K562 (cell line): Measurements from ENCODE around the gene FUZ. TPM values are rescaled to one million over a fixed set of nuclear protein-coding genes. Genes with fewer than 3 reads are reported as not detected.

Experiments
- ATAC-seq: fragments of 200-7000 bp; cut with Tn5 transposase; 3 replicates; pipeline ENCODE4 v1.9.1; 2020; ENCODE audit warnings: moderate library complexity
- BruUV-seq: library from RNA; stranded (reverse); fragments of 400-500 nt; replicated peaks from 2 replicates; lab custom pipeline; 2021; lab: Mats Ljungman, UMichigan
- CTCF ChIA-PET: fragments of 300-600 bp; formaldehyde crosslinking; extraction: SDS; loops from one replicate; lab custom pipeline; 2021; ENCODE audit warnings: low intra/inter-chr PET ratio; lab: Yijun Ruan, JAX
- POLR2A ChIA-PET: fragments of 300-600, 350-650 bp; sonication (Branson Sonifier 250); formaldehyde crosslinking; extraction: SDS; loops from one replicate; lab custom pipeline; 2021; ENCODE audit warnings: antibody characterized with exemption, inconsistent platforms; lab: Yijun Ruan, JAX
- DNase-seq, 4 experiments: peaks; one replicate each; pipeline versions ENCODE4 v3.0.0 to v3.0.0-alpha.2; 2011 to 2018; ENCODE audit warnings: low spot score in 3 of 4, mixed read lengths in 3 of 4; ENCODE audit errors: extremely low read depth in 1 of 4
- FAIRE-seq: peaks from 2 replicates; lab custom pipeline; 2011; peaks lifted over from hg19 to GRCh38; lab: Jason Lieb, UNC
- H2AFZ ChIP-seq: 2 replicates; pipeline ENCODE4 v1.6.0; 2011; ENCODE audit warnings: low read depth, low read length, control low read depth, inconsistent platforms
- H3K27ac ChIP-seq: fragments of 200-600 bp; 3 replicates; pipeline ENCODE4 v1.8.0; 2011; ENCODE audit warnings: low read depth, mild to moderate bottlenecking, control low read depth, inconsistent platforms, low read length, moderate library complexity, mixed read lengths; ENCODE audit errors: extremely low read depth
- H3K27me3 ChIP-seq, 2 experiments: fragments of 300-600 bp in 1 of 2; 2 replicates in 1 of 2; 3 replicates in 1 of 2; pipeline versions ENCODE4 v1.6.0 to v1.8.0; 2011; ENCODE audit warnings: inconsistent platforms in 2 of 2, low read length in 2 of 2, mild to moderate bottlenecking in 1 of 2, mixed read lengths in 1 of 2, moderate library complexity in 1 of 2; ENCODE audit not compliant: control insufficient read depth in 2 of 2, insufficient read depth in 2 of 2
- H3K36me3 ChIP-seq: fragments of 300-600 bp; 3 replicates; pipeline ENCODE4 v1.8.0; 2011; ENCODE audit warnings: mild to moderate bottlenecking, low read length, inconsistent platforms; ENCODE audit not compliant: control insufficient read depth, insufficient read depth
- H3K4me1 ChIP-seq, 2 experiments: fragments of 200-600 bp in 1 of 2; replicated peaks in 1 of 2; 2 replicates in 1 of 2; 3 replicates in 1 of 2; pipeline versions ENCODE4 v1.5.1 to v1.8.0; 2011; ENCODE audit warnings: inconsistent platforms in 2 of 2, low read length in 2 of 2, mild to moderate bottlenecking in 1 of 2, mixed read lengths in 1 of 2, moderate library complexity in 1 of 2; ENCODE audit not compliant: control insufficient read depth in 2 of 2, insufficient read depth in 2 of 2
- H3K4me2 ChIP-seq: 2 replicates; pipeline ENCODE4 v1.6.1; 2011; ENCODE audit warnings: low read length, control low read depth, inconsistent platforms, mixed read lengths; ENCODE audit not compliant: insufficient read depth
- H3K4me3 ChIP-seq: fragments of 200-600 bp; sonication (generic), shearing (Covaris generic); 2 replicates; pipeline ENCODE4 v1.5.1; 2016; ENCODE audit warnings: control low read depth, inconsistent platforms
- H3K79me2 ChIP-seq: fragments of 200-600 bp; 3 replicates; pipeline ENCODE4 v1.8.0; 2011; ENCODE audit warnings: low read length, inconsistent platforms; ENCODE audit not compliant: control insufficient read depth, insufficient read depth
- H3K9ac ChIP-seq, 2 experiments: 2 replicates each; pipeline versions ENCODE4 v1.6.0 to v1.6.1; 2011; ENCODE audit warnings: low read depth in 2 of 2, low read length in 2 of 2, control low read depth in 1 of 2, inconsistent platforms in 1 of 2, mild to moderate bottlenecking in 1 of 2, mixed read lengths in 1 of 2; ENCODE audit not compliant: insufficient read depth in 1 of 2
- H3K9me1 ChIP-seq: one replicate; pipeline ENCODE4 v1.6.0; 2011; ENCODE audit warnings: inconsistent platforms, mild to moderate bottlenecking, low read length, moderate library complexity; ENCODE audit not compliant: control insufficient read depth, insufficient read depth
- H3K9me3 ChIP-seq: replicated peaks from 2 replicates; pipeline ENCODE4 v1.5.1; 2011; ENCODE audit warnings: low read depth, low read length, inconsistent platforms; ENCODE audit not compliant: control insufficient read depth, insufficient read depth
- H4K20me1 ChIP-seq: replicated peaks from 2 replicates; pipeline ENCODE4 v1.6.1; 2011; ENCODE audit warnings: low read length, inconsistent platforms, mixed read lengths; ENCODE audit not compliant: control insufficient read depth, insufficient read depth
- ATF7 ChIP-seq: fragments of 450-650 bp; IDR thresholded peaks from 2 replicates; pipeline ENCODE4 v1.7.1; 2014; ENCODE audit warnings: mild to moderate bottlenecking, moderate library complexity
- BRD9 ChIP-seq: fragments of 450-650 bp; IDR thresholded peaks from 2 replicates; pipeline ENCODE4 v1.6.1; 2018; ENCODE audit warnings: low read depth; ENCODE audit not compliant: partially characterized antibody
- BRF1 ChIP-seq: IDR thresholded peaks from 3 replicates; pipeline ENCODE4 v1.6.1; 2011; ENCODE audit warnings: borderline replicate concordance, mild to moderate bottlenecking; ENCODE audit not compliant: insufficient read length; ENCODE audit errors: extremely low read depth
- FUS ChIP-seq: fragments of 200-400 bp; formaldehyde crosslinking; optimal IDR thresholded peaks from 2 replicates; pipeline ENCODE3; 2017; ENCODE audit warnings: low read depth, low read length
- GTF2F1 ChIP-seq: IDR thresholded peaks from 2 replicates; pipeline ENCODE4 v1.6.1; 2011; ENCODE audit warnings: low read depth, low read length, improper control_type of control experiment
- HDAC2 ChIP-seq: fragments of 450-650 bp; IDR thresholded peaks from 2 replicates; pipeline ENCODE4 v1.6.1; 2016; ENCODE audit warnings: mild to moderate bottlenecking
- MEF2D ChIP-seq: conservative IDR thresholded peaks from 2 replicates; pipeline ENCODE4 v1.6.1; 2016; ENCODE audit warnings: low read depth, missing genetic modification characterization, missing compliant biosample characterization
- POLR3G ChIP-seq: IDR thresholded peaks from 2 replicates; pipeline ENCODE4 v1.6.1; 2011; ENCODE audit not compliant: insufficient read length, insufficient replicate concordance; ENCODE audit errors: extremely low read depth
- TBP ChIP-seq: optimal IDR thresholded peaks from 2 replicates; pipeline ENCODE3; 2011; ENCODE audit warnings: low read depth, low read length, improper control_type of control experiment
- TEAD4 ChIP-seq, 2 experiments: sonication (generic) in 1 of 2; formaldehyde crosslinking in 1 of 2; IDR thresholded peaks; 2 replicates each; pipeline versions ENCODE4 v1.6.1 to v1.8.0; 2012 to 2022; ENCODE audit warnings: borderline replicate concordance in 1 of 2, inconsistent platforms in 1 of 2, low read length in 1 of 2, mild to moderate bottlenecking in 1 of 2, missing genetic modification reagents in 1 of 2
- WGBS: fragments of 100-300 bp; shearing (Covaris generic); methylation state at CpG from one replicate; pipeline ENCODE4 v1.1.6; 2016; ENCODE audit warnings: low coverage, mixed read lengths; ENCODE audit not compliant: insufficient coverage; ENCODE audit errors: missing lambda C conversion rate; 5-methylcytosine and 5-hydroxymethylcytosine counted together
- in situ Hi-C: fragments of 300-500 bp; cut with MboI; formaldehyde crosslinking; loops from 4 replicates; pipeline ENCODE4 v1.15.0; 2018; ENCODE audit warnings: inconsistent platforms, mixed read lengths
- intact Hi-C: fragments of 100-400 bp; cut with micrococcal nuclease; formaldehyde crosslinking; loops from 2 replicates; pipeline ENCODE4 v1.14.2; 2022
- polyA plus RNA-seq, 8 experiments: library from polyadenylated mRNA; depleted of rRNA in 4 of 8; stranded (reverse) in 5 of 8; unstranded in 3 of 8; fragments of >200 nt; fragmentation: Nextera tagmentation in 2 of 8; fragmentation: Illumina TruSeq in 1 of 8; extraction: Ambion mirVana in 2 of 8; extraction: Trizol in 1 of 8; gene quantifications; 2 replicates each; pipeline versions ENCODE4 v1.2.1 to v1.2.3, GENCODE V29; 2011 to 2014; ENCODE audit warnings: inconsistent platforms in 1 of 8, missing spikeins in 1 of 8
- total RNA-seq, 7 experiments: library from RNA; depleted of rRNA in 6 of 7; stranded (reverse); fragments of >200 nt in 6 of 7; fragmentation: Illumina TruSeq in 2 of 7; extraction: Trizol in 2 of 7; gene quantifications; 2 replicates each; pipeline versions ENCODE4 v1.2.1 to v1.2.3, GENCODE V29; 2011 to 2021; ENCODE audit warnings: low replicate concordance in 1 of 7
- TF ChIP-seq, protein P1 (sequence below), 3 experiments: IDR thresholded peaks in 2 of 3; conservative IDR thresholded peaks in 1 of 3; 2 replicates each; pipeline ENCODE4 v1.5.1; 2011 to 2012; ENCODE audit warnings: low read length in 3 of 3, mild to moderate bottlenecking in 3 of 3, control low read depth in 2 of 3, improper control_type of control experiment in 1 of 3, inconsistent platforms in 1 of 3, low read depth in 1 of 3, mixed read lengths in 1 of 3, moderate library complexity in 1 of 3; ENCODE audit not compliant: insufficient read depth in 2 of 3
- TF ChIP-seq, protein P2 (sequence below): fragments of 250-450 bp; sonication (Bioruptor Pico); IDR thresholded peaks from 2 replicates; pipeline ENCODE4 v1.9.0; 2021; ENCODE audit warnings: mild to moderate bottlenecking, inconsistent platforms

FUZ gene
- total and polyA plus RNA-seq, 9 of the 15 experiments (the other 6 are each of a cell fraction or from before 2014, with no cell fraction given): 0.17 to 7.6 (median 3.6) TPM; not detected in 1

DNA sequence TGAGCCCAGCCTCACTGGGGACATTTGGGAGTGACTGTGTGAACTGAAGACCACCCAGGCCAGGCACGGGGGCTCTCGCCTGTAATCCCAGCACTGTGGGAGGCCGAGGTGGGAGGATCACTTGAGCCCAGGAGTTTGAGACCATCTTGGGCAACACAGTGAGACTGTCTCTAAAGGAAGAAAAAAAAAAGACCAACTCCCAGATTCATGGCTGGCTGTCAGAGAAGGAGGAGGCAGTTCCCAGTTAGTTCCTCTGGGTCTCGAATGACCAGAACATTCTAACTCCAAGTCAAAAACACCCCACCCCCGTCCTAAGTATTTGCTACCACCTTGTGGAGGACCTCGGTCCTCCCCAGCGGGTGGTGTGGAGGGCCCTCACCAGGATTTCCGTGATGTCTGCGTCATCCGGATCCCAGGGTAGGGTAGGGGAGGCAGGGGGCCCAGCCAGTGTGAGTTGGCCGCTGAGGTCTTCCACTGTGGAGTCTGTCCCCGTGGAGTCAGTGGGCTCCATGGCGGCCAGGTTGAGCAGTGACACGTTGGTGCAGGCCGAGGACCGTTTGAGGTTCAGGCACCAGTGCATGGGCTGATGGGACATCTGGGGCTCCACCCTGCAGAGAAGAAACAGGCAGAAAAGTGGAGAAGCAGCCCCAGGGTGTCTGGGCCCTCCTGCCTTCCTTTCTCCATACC lies 51.3 kb downstream of the FUZ start:
- peak overlapping the region; percentile 98 for H2AFZ ChIP-seq
- 12% methylated on average over 15 of the region's 16 CpGs for WGBS
- TF ChIP-seq BRF1 (no peak), ATF7 (peak; percentile 81; the same call in 1 of the 2 replicates), BRD9 (peak; percentile 84), MEF2D (tag) (0 out of 2 replicates have a peak, but pooled peaks have one; percentile 16), HDAC2 (peak; percentile 56; the same call in 1 of the 2 replicates), GTF2F1 (no peak), TEAD4 (IDR thresholded peaks at IDR 0.05; ENCODE audit: low read length) (0 out of 2 replicates have a peak, but pooled peaks have one; percentile 24), TEAD4 (CRISPR knock-in tag; IDR thresholded peaks at IDR 0.05; ENCODE audit: borderline replicate concordance) (0 out of 2 replicates have a peak, but pooled peaks have one; percentile 57), POLR3G (no peak), FUS (no peak), TBP (peak; percentile 14)
- TF ChIP-seq, protein P1, sequence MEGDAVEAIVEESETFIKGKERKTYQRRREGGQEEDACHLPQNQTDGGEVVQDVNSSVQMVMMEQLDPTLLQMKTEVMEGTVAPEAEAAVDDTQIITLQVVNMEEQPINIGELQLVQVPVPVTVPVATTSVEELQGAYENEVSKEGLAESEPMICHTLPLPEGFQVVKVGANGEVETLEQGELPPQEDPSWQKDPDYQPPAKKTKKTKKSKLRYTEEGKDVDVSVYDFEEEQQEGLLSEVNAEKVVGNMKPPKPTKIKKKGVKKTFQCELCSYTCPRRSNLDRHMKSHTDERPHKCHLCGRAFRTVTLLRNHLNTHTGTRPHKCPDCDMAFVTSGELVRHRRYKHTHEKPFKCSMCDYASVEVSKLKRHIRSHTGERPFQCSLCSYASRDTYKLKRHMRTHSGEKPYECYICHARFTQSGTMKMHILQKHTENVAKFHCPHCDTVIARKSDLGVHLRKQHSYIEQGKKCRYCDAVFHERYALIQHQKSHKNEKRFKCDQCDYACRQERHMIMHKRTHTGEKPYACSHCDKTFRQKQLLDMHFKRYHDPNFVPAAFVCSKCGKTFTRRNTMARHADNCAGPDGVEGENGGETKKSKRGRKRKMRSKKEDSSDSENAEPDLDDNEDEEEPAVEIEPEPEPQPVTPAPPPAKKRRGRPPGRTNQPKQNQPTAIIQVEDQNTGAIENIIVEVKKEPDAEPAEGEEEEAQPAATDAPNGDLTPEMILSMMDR (IDR thresholded peaks at IDR 0.05 in 2 of 3, conservative IDR thresholded peaks at IDR 0.05 in 1 of 3; ENCODE audit: insufficient read depth in 2 of 3, low read depth in 1 of 3, low read length in 3 of 3): peak; percentile 75 to 90 (median 90)
- TF ChIP-seq, protein P2, sequence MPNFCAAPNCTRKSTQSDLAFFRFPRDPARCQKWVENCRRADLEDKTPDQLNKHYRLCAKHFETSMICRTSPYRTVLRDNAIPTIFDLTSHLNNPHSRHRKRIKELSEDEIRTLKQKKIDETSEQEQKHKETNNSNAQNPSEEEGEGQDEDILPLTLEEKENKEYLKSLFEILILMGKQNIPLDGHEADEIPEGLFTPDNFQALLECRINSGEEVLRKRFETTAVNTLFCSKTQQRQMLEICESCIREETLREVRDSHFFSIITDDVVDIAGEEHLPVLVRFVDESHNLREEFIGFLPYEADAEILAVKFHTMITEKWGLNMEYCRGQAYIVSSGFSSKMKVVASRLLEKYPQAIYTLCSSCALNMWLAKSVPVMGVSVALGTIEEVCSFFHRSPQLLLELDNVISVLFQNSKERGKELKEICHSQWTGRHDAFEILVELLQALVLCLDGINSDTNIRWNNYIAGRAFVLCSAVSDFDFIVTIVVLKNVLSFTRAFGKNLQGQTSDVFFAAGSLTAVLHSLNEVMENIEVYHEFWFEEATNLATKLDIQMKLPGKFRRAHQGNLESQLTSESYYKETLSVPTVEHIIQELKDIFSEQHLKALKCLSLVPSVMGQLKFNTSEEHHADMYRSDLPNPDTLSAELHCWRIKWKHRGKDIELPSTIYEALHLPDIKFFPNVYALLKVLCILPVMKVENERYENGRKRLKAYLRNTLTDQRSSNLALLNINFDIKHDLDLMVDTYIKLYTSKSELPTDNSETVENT (CRISPR knock-in tag): no peak

More for the DNA sequence above, 51.3 kb downstream of the FUZ start:
- Histone ChIP-seq H3K4me1 (peaks cover 28 to 33% of the 10 kb centered on the region in 2 experiments), H3K9me3 (no peaks in the 10 kb centered on the region), H3K79me2 (peaks cover 5% of the 10 kb centered on the region; the same call in 1 of the 3 replicates), H3K9me1 (no peaks in the 10 kb centered on the region), H3K9ac (peak overlapping the region; percentile 70 to 82), H3K27ac (peak overlapping the region; percentile 77), H3K36me3 (no peaks in the 10 kb centered on the region), H3K27me3 (no peaks in the 10 kb centered on the region), H4K20me1 (no peaks in the 10 kb centered on the region), H3K4me3 (peak overlapping the region; percentile 24; the same call in 1 of the 2 replicates), H3K4me2 (peak overlapping the region; percentile 75)
- in situ Hi-C loops (no loop called here), intact Hi-C loops (loop anchor here (2.0 to 5.0 kb wide), 2 partner anchors 77 to 169 kb away; partner anchors contain the start of gene PRR12)
- peak; percentile 87 for FAIRE-seq
- peak; percentile 53 for ATAC-seq
- POLR2A ChIA-PET: interaction anchor here (0.7 to 1.2 kb wide), 3 partner anchors 13 to 114 kb away, joined by 3 read pairs; partner anchors contain the start of gene PRMT1
- DNase-seq: peak; percentile 75 to 88 (median 80)
- CTCF ChIA-PET: interaction anchor here (1.7 kb wide), 1 partner anchor 82 kb away, joined by 5 read pairs; no protein-coding TSS in a partner anchor
- BruUV-seq: TSS peak; percentile 65
